Measurements from ENCODE around the gene LMF1.
"Not testable (repeated sequence)": the region's sequence is repeated elsewhere in the genome, so short reads cannot be mapped to it uniquely, and the experiment has no call there.

The LMF1 gene

GRCh38 chr16:839643-840408 is 131.0 kb downstream of the LMF1 start:
- no peak for DNase-seq

DNA sequence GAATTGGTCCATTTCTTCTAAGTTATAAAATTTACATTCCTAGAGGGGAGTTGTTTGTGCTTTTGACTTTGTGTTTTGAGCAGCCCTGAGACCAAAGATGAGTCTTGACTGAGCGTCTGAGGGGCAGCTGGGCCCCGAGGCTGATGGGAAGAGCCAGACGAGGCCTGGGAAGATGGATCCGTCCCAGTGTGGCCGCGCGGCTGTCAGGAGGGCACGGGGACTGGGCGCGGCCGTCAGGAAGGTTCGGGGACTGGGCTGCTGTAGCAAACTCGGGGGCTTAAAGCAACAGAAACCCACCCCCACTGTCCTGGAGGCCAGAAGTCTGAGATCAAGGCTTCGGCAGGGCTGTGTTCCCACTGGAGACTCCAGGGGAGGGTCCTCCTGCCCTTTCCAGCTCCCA is 132.0 kb downstream of the LMF1 start:
- DNase-seq, result no peak

DNA sequence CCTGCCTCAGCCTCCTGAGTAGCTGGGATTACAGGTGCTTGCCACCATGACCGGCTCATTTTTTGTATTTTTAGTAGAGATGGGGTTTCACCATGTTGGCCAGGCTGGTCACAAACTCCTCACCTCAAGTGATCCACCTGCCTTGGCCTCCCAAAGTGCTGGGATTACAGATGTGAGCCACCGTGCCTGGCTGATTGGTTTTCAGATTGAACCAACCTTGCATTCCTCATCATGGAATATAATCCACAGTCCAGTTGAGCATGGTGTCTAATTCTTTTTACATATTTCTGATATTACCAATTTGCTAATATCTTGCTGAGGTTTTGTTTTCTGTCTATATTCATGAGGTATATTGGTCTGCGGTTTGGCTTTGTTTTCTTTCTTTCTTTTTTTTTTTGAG is 134.0 kb downstream of the LMF1 start:
- DNase-seq, result not testable (repeated sequence)

DNA sequence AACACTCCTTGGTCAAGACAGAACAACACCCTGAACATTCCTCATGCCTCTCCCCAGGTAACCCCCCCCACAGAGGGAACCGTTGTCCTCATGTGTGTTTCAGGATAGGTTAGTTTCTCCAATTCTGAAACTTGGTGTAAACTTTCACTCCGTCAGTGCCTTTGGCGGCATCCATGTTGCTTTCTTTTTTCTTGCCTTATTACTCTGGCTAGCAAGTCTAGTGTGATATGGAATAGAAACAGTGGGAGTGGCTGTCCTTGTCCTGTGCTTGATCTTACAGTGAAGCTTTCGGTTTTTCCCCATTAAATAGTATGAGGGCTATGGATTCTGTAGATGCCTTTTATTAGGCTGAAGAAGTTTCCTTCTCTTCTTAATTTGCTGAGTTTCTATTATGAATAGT is 134.6 kb downstream of the LMF1 start:
- no peak for DNase-seq

GRCh38 chr16:835373-835772 is 135.4 kb downstream of the LMF1 start:
- DNase-seq, result no peak

- no peak for DNase-seq
Measured at GRCh38 chr16:833411-833810, 137.4 kb downstream of the LMF1 start.

- DNase-seq, result no peak
Measured at GRCh38 chr16:832652-833336, 138.0 kb downstream of the LMF1 start.

- DNase-seq, result no peak
Measured at GRCh38 chr16:831571-832413, 139.0 kb downstream of the LMF1 start.

DNA sequence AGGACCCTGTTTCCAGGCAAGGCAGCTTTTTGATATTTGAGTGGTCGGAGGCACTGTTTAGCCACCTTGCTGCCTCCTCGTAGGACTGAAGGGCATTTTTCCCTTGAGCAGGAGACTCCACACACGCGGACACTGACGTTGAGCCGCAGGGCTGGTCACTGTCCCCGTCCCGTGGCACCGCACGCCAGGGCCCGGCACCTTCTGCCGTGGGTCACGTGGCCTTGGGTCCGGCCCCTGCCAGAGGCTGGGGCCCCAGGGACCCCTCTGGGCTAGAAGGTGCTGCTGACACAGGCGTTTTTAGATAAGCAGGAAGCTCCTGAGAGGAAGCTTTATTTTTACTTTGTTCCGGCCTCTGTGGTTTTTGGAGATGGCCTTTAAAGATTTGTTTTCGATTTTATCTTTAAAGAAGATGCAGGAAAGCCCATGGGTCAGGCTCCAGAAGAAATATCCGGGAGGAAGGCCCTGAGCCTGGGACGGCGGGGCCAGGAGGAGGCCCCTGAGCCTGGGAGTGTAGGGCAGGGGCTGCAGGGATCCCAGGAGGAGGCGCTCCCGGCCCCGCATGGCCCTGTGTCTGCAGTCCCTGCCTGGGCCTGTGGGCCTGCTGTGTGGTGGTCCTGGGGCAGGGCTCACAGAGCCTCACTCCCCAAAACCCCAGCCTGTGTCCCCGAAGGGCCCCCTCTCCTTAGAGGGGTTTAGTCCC is 139.8 kb downstream of the LMF1 start:
- DNase-seq, result no peak

DNA sequence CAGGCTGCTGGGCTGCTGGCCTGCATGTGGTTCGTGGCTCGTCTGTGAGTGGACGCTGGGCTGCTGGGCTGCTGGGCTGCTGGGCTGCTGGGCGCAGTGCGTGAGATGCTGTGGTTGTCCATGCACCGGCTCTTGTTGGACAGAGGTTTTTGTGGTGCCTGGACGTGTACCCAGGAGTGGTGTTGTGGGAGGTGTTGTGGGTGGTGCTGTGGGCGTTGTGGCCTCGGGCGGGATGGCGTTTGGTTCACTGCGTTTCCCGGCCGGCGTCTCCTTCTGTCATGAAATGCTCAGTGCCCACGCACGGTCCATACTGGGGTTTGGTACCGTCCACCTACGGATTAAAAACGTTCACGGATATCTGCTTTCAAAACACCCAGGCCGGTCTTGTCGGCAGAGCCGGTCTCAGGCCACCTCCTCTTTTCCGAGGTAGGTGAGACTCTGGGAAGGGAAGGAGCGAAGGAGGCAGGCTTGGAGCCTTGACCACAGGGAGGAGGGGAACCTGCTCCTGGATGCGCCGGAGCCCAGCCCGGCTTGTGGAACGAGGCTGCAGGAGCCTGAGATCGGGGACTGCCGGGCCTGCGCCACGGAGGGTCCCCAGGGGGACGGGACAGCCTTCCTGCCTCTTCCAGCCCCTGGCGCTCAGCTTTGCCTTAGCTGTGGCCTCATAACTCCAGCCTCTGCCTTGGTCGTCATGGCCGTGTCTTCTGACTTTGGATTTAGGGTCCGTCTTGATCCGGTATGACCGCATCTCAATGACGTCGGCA is 140.5 kb downstream of the LMF1 start:
- no peak for DNase-seq

DNA sequence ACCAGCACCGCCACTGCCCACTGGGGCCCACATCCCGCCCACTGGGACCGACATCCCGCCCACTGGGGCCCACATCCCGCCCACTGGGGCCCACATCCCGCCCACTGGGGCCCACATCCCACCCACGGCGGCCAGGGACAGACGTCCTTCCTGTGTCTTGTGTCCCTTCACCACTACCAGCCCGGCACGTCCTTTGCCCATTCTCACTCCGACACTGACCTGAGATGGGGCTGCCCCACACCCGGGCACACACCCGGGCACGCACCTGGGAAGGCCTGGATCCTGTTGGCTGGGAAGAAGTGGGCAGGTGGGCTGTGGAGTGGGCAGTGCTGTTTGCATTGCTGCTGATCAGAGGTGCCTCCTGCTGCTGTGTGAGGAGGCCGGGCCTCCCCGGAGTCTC is 141.9 kb downstream of the LMF1 start:
- no peak for DNase-seq

DNA sequence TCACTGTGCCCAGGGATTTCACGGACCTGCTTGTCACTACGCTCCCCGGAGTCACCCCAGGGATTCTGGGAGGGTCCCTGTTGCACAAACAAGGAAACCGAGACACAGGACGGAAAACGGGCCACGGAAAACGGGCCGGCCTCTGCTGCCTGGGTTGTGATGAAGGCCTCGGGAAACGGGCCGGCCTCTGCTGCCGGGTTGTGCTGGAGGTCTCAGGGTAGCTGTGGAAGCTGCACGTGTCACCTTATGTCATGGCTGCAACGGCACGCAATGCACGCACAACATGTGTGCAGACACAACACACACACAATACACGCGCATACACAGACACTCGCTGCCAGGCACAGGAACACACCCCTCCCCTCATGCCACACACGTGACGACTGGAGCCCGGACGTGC is 143.3 kb downstream of the LMF1 start:
- DNase-seq, result no peak

GRCh38 chr16:825341-826061 is 145.3 kb downstream of the LMF1 start:
- DNase-seq, result no peak

DNA sequence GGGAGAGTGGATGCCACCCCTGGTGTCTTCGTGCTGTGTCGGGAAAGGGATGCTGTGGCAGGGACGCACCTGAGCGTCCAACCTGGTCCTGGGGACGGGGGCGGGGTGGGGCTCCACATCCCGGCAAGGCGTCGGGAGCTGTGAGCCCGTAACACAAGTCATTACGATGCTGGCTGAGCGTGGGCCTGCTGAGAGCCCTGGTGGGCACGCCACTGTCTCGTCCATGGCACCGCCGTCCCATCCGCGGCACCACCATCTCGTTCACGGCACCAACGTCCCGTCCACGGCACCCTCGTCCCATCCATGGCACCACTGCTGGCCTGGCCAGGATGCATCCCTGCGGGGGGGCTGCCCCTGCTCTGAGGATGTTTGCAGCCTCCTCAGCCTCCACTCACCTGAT is 146.2 kb downstream of the LMF1 start:
- no peak for DNase-seq

DNA sequence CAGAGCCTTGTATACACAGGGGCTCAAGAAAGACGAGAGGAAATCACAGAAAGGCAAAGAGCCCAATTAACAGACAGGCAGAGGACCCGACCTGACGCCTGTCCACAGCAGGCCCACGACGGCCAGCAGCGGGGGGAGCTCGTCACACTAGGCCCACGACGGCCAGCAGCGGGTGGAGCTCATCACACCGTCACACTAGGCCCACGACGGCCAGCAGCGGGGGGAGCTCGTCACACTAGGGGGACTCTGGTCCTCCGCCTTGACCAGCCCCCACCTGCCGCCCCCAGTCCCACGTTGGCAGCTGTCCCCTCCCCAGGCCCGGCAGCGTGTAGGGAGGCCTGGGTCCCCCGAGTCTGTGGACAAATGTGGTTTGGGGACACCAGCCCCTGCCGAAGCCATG is 146.6 kb downstream of the LMF1 start:
- DNase-seq, result no peak

GRCh38 chr16:822909-823297 is 147.9 kb downstream of the LMF1 start:
- no peak for DNase-seq

GRCh38 chr16:822174-822908 is 148.4 kb downstream of the LMF1 start:
- DNase-seq, result no peak

GRCh38 chr16:821751-822150 is 149.0 kb downstream of the LMF1 start:
- DNase-seq, result no peak

DNA sequence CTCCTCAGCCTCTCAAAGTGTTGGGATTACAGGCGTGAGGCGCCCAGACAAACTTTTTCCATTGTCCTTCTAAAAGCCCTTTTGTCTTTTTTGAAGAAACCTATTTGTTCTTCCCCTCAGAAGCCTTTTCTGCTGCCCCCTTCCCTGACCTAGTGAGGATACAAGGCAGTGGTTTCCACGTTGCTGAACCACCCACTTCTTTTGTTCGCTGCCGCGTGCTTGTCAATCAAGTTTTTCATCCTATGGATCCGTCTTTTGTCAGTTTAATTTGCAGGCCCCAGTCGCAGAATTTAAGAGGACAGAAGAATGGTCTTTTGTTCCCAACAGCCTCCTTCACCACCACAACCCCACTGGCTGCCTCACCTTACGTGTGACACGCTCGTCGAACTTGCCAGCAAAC is 150.0 kb downstream of the LMF1 start:
- DNase-seq, result no peak

DNA sequence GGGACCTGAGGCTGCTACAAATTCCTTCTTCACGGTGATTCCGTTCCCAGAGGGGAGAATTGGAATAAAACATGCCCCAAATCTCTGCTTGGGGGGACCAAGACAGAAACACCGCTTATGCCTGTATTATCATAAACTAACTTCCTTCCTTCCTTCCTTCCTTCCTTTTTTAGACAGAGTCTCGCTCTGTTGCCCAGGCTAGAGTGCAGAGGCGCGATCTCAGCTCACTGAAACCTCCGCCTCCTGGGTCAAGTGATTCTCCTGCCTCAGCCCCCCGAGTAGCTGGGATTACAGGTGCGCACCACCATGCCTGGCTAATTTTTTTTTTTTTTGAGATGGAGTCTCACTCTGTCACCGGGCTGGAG is 150.8 kb downstream of the LMF1 start:
- DNase-seq, result not testable (repeated sequence)

Data from CD4-positive, alpha-beta T cell treated with Interleukin-1 beta for 1 hour (primary cell).